Heart left ventricle (tissue), 13 donors: ENCODE measurements around the gene PRDM16.

Source experiments
- CTCF ChIP-seq, 12 donors: fragments of 200-600 bp; sonication (generic) in 4 of 12; IDR thresholded peaks; one replicate each; pipeline versions ENCODE4 v1.5.0 to v1.8.0; 2018 to 2022; ENCODE audit warnings: antibody characterized with exemption in 12 of 12, mild to moderate bottlenecking in 5 of 12
- POLR2A ChIP-seq, 2 donors: fragments of 450-650 bp; IDR thresholded peaks; one replicate each; pipeline ENCODE4 v1.6.1; 2017; ENCODE audit warnings: antibody characterized with exemption in 2 of 2, mild to moderate bottlenecking in 2 of 2, moderate library complexity in 2 of 2
- donor health status: ischemic (EF 13 %, LVEDD 7.1; RV severe dilation, severe dysfunction).
- donor health status: DM: no; HTN: yes; CAD: no.
- donor health status: DM: no; HTN: no; CAD: no.
- donor health status: ischemic (EF 25% LVEDD 6.9; RV normal size, moderate dysfunction).
- donor health status: ischemic (EF 25% LVEDD 5.7; RV mildly dilated, moderate dysfunction).
- donor health status: ischemic (EF 35%, LVEDD 5.7; RV mildly dilated, moderate dysfunction).
- donor health status: nonischemic (EF 11% LVEDD 7.7; RV severe dilation, severe dysfunction).
- donor health status: DM: yes; HTN: yes; CAD: no.
- donor health status: PGD.
- donor health status: ischemic (EF 29% LVEDD 5.4; RV normal size, mild dysfunction).
- donor health status: nonischemic (EF 23%, LVEDD 6.1; RV moderate dilation, normal function).

- TF ChIP-seq CTCF (IDR thresholded peaks at IDR 0.05) (no peak), POLR2A (IDR thresholded peaks at IDR 0.05) (no peak)
Observed at GRCh38 chr1:3332043-3332442, 263.0 kb downstream of the PRDM16 start.
